ENCODE data around the gene LRMDA. TPM values are rescaled to one million over a fixed set of nuclear protein-coding genes. Genes with fewer than 3 reads are reported as not detected.

LRMDA gene
- total RNA-seq, 4 donors from 2014 or later: 7.3 to 20.1 (median 8.4) TPM

GRCh38 chr10:76415554-76415953 is 984.1 kb downstream of the LRMDA start:
- H3K36me3 ChIP-seq: no peaks in the 10 kb centered on the region
- no peak overlapping the region for H3K27ac ChIP-seq
- peaks cover 0 to 5% (median 0%) of the 10 kb centered on the region in 3 donors for H3K4me1 ChIP-seq
- TF ChIP-seq CTCF (IDR thresholded peaks at IDR 0.05) (no peak), POLR2AphosphoS5 (IDR thresholded peaks at IDR 0.05) (no peak), EP300 (IDR thresholded peaks at IDR 0.05) (no peak), POLR2A (IDR thresholded peaks at IDR 0.05) (no peak)
- WGBS, 2 donors (ENCODE audit: low coverage in 1 of 2): 91 to 100% methylated on average over 2 to 6 of the region's 7 CpGs
- H3K27me3 ChIP-seq: no peaks in the 10 kb centered on the region
- ATAC-seq: no peak
- H3K9me3 ChIP-seq: no peaks in the 10 kb centered on the region
- no peak overlapping the region for H3K4me3 ChIP-seq

GRCh38 chr10:76416642-76417041 is 985.2 kb downstream of the LRMDA start:
- H3K4me3 ChIP-seq: no peak overlapping the region
- 93 to 98% methylated on average over 4 of the region's 4 CpGs for WGBS, 2 donors (ENCODE audit: low coverage in 1 of 2)
- no peak for TF ChIP-seq CTCF (IDR thresholded peaks at IDR 0.05)
- TF ChIP-seq EP300 (IDR thresholded peaks at IDR 0.05): no peak
- no peak for TF ChIP-seq POLR2A (IDR thresholded peaks at IDR 0.05)
- TF ChIP-seq POLR2AphosphoS5 (IDR thresholded peaks at IDR 0.05): no peak
- ATAC-seq: no peak
- no peak overlapping the region for H3K27ac ChIP-seq
- H3K4me1 ChIP-seq: peaks cover 0 to 1% (median 0%) of the 10 kb centered on the region in 3 donors
- no peaks in the 10 kb centered on the region for H3K9me3 ChIP-seq
- H3K36me3 ChIP-seq: no peaks in the 10 kb centered on the region
- H3K27me3 ChIP-seq: no peaks in the 10 kb centered on the region

GRCh38 chr10:76420725-76421124 is 989.3 kb downstream of the LRMDA start:
- Histone ChIP-seq H3K9me3 (no peaks in the 10 kb centered on the region), H3K27ac (no peak overlapping the region), H3K4me3 (no peak overlapping the region), H3K36me3 (no peaks in the 10 kb centered on the region), H3K27me3 (no peaks in the 10 kb centered on the region), H3K4me1 (no peaks in the 10 kb centered on the region)
- ATAC-seq: no peak
- TF ChIP-seq CTCF (IDR thresholded peaks at IDR 0.05): no peak
- TF ChIP-seq EP300 (IDR thresholded peaks at IDR 0.05): no peak
- no peak for TF ChIP-seq POLR2AphosphoS5 (IDR thresholded peaks at IDR 0.05)
- no peak for TF ChIP-seq POLR2A (IDR thresholded peaks at IDR 0.05)
- WGBS, 2 donors (ENCODE audit: low coverage in 1 of 2): 100% methylated on average over 4 of the region's 4 CpGs

GRCh38 chr10:76422769-76423168 is 991.3 kb downstream of the LRMDA start:
- no peak overlapping the region for H3K4me3 ChIP-seq
- no peaks in the 10 kb centered on the region for H3K27me3 ChIP-seq
- H3K27ac ChIP-seq: no peak overlapping the region
- no peaks in the 10 kb centered on the region for H3K36me3 ChIP-seq
- 86% methylated on average over 3 to 4 of the region's 4 CpGs for WGBS, 2 donors (ENCODE audit: low coverage in 1 of 2)
- no peak for ATAC-seq
- H3K9me3 ChIP-seq: no peaks in the 10 kb centered on the region
- TF ChIP-seq EP300 (IDR thresholded peaks at IDR 0.05): no peak
- no peak for TF ChIP-seq POLR2AphosphoS5 (IDR thresholded peaks at IDR 0.05)
- no peak for TF ChIP-seq CTCF (IDR thresholded peaks at IDR 0.05)
- no peak for TF ChIP-seq POLR2A (IDR thresholded peaks at IDR 0.05)
- no peaks in the 10 kb centered on the region for H3K4me1 ChIP-seq

- no peaks in the 10 kb centered on the region for H3K27me3 ChIP-seq
- no peak for TF ChIP-seq POLR2A (IDR thresholded peaks at IDR 0.05)
- TF ChIP-seq CTCF (IDR thresholded peaks at IDR 0.05): no peak
- TF ChIP-seq EP300 (IDR thresholded peaks at IDR 0.05): no peak
- TF ChIP-seq POLR2AphosphoS5 (IDR thresholded peaks at IDR 0.05): no peak
- no peaks in the 10 kb centered on the region for H3K36me3 ChIP-seq
- ATAC-seq: no peak
- no peak overlapping the region for H3K4me3 ChIP-seq
- WGBS, 2 donors (ENCODE audit: low coverage in 1 of 2): 45 to 56% methylated on average over 2 to 4 of the region's 4 CpGs
- H3K4me1 ChIP-seq: peaks cover 16 to 56% (median 20%) of the 10 kb centered on the region in 3 donors
- H3K27ac ChIP-seq: peak overlapping the region; percentile 3 to 80 (median 74)
- no peaks in the 10 kb centered on the region for H3K9me3 ChIP-seq
These were observed 997.3 kb downstream of the LRMDA start for GRCh38 chr10:76428551-76429367.
